Liver (tissue), 9 donors: ENCODE results near the gene DNAL4. TPM values are rescaled to one million over a fixed set of nuclear protein-coding genes. Genes with fewer than 3 reads are reported as not detected.

ENCODE experiments used
- DNase-seq: peaks from one replicate; pipeline ENCODE4 v3.0.0-alpha.2; 2017; ENCODE audit warnings: low spot score
- H3K27ac ChIP-seq, 2 donors: one replicate each; pipeline ENCODE4 v1.7.0; 2013; ENCODE audit warnings: inconsistent platforms in 2 of 2, low read length in 2 of 2, control low read depth in 1 of 2, low read depth in 1 of 2, mild to moderate bottlenecking in 1 of 2
- H3K27me3 ChIP-seq, 4 donors: one replicate each; pipeline versions ENCODE4 v1.6.1 to v1.7.0; 2013; ENCODE audit warnings: low read length in 3 of 4, inconsistent platforms in 1 of 4, mild to moderate bottlenecking in 1 of 4, moderate library complexity in 1 of 4; ENCODE audit not compliant: control insufficient read depth in 4 of 4, insufficient read depth in 4 of 4
- H3K36me3 ChIP-seq, 4 donors: one replicate each; pipeline versions ENCODE4 v1.6.1 to v1.7.0; 2013; ENCODE audit warnings: low read length in 3 of 4, mild to moderate bottlenecking in 3 of 4, low read depth in 1 of 4, moderate library complexity in 1 of 4; ENCODE audit not compliant: control insufficient read depth in 4 of 4, insufficient read depth in 3 of 4
- H3K4me1 ChIP-seq, 4 donors: one replicate each; pipeline versions ENCODE4 v1.6.1 to v1.7.0; 2013; ENCODE audit warnings: low read length in 3 of 4, mild to moderate bottlenecking in 3 of 4, moderate library complexity in 1 of 4; ENCODE audit not compliant: control insufficient read depth in 4 of 4, insufficient read depth in 4 of 4
- H3K4me3 ChIP-seq, 3 donors: one replicate each; pipeline versions ENCODE4 v1.6.1 to v1.7.0; 2013; ENCODE audit warnings: low read length in 3 of 3, control low read depth in 1 of 3, low read depth in 1 of 3, mild to moderate bottlenecking in 1 of 3
- H3K9ac ChIP-seq, 2 donors: one replicate each; pipeline ENCODE4 v1.7.0; 2013; ENCODE audit warnings: low read length in 2 of 2, mild to moderate bottlenecking in 2 of 2, moderate library complexity in 2 of 2, control low read depth in 1 of 2, low read depth in 1 of 2
- H3K9me3 ChIP-seq, 4 donors: one replicate each; pipeline versions ENCODE4 v1.6.1 to v1.7.0; 2013; ENCODE audit warnings: low read length in 3 of 4; ENCODE audit not compliant: control insufficient read depth in 4 of 4
- ATF3 ChIP-seq: IDR thresholded peaks from 2 replicates; pipeline ENCODE4 v1.6.1; 2016; ENCODE audit warnings: antibody characterized with exemption
- EGR1 ChIP-seq, 2 donors: IDR thresholded peaks; 2 replicates each; pipeline ENCODE4 v1.6.1; 2016 to 2018; ENCODE audit warnings: antibody characterized with exemption in 2 of 2, low read depth in 2 of 2
- FOXA1 ChIP-seq: IDR thresholded peaks from 2 replicates; pipeline ENCODE4 v1.6.1; 2016; ENCODE audit warnings: antibody characterized with exemption
- FOXA2 ChIP-seq: IDR thresholded peaks from 2 replicates; pipeline ENCODE4 v1.6.1; 2016; ENCODE audit warnings: antibody characterized with exemption
- GABPA ChIP-seq, 2 donors: IDR thresholded peaks in 1 of 2; conservative IDR thresholded peaks in 1 of 2; 2 replicates each; pipeline ENCODE4 v1.6.1; 2016; ENCODE audit warnings: antibody characterized with exemption in 2 of 2, mild to moderate bottlenecking in 1 of 2, moderate library complexity in 1 of 2
- HNF4A ChIP-seq, 2 donors: conservative IDR thresholded peaks; 2 replicates each; pipeline ENCODE4 v1.6.1; 2016; ENCODE audit warnings: antibody characterized with exemption in 2 of 2, mild to moderate bottlenecking in 2 of 2
- HNF4G ChIP-seq: IDR thresholded peaks from 2 replicates; pipeline ENCODE4 v1.6.1; 2016; ENCODE audit warnings: antibody characterized with exemption
- JUND ChIP-seq, 2 donors: IDR thresholded peaks; 2 replicates each; pipeline ENCODE4 v1.6.1; 2016; ENCODE audit warnings: antibody characterized with exemption in 2 of 2
- MAX ChIP-seq: IDR thresholded peaks from 2 replicates; pipeline ENCODE4 v1.6.1; 2016; ENCODE audit warnings: antibody characterized with exemption
- NR2F2 ChIP-seq: IDR thresholded peaks from 2 replicates; pipeline ENCODE4 v1.6.1; 2016; ENCODE audit warnings: antibody characterized with exemption
- RAD21 ChIP-seq, 2 donors: IDR thresholded peaks; 2 replicates each; pipeline ENCODE4 v1.6.1; 2016; ENCODE audit warnings: antibody characterized with exemption in 2 of 2, mild to moderate bottlenecking in 2 of 2
- REST ChIP-seq: IDR thresholded peaks from 2 replicates; pipeline ENCODE4 v1.6.1; 2016; ENCODE audit warnings: antibody characterized with exemption, mild to moderate bottlenecking
- RXRA ChIP-seq, 2 donors: IDR thresholded peaks; 2 replicates each; pipeline ENCODE4 v1.6.1; 2017 to 2018; ENCODE audit warnings: antibody characterized with exemption in 2 of 2, mild to moderate bottlenecking in 1 of 2
- SP1 ChIP-seq: IDR thresholded peaks from 2 replicates; pipeline ENCODE4 v1.6.1; 2018; ENCODE audit warnings: antibody characterized with exemption, mild to moderate bottlenecking
- TAF1 ChIP-seq: conservative IDR thresholded peaks from 2 replicates; pipeline ENCODE4 v1.6.1; 2016; ENCODE audit warnings: antibody characterized with exemption, mild to moderate bottlenecking
- YY1 ChIP-seq: IDR thresholded peaks from 2 replicates; pipeline ENCODE4 v1.6.1; 2016; ENCODE audit warnings: antibody characterized with exemption, mild to moderate bottlenecking
- ZBTB33 ChIP-seq: IDR thresholded peaks from 2 replicates; pipeline ENCODE4 v1.6.1; 2016; ENCODE audit warnings: antibody characterized with exemption
- WGBS: extraction: QIAGEN DNeasy Blood & Tissue Kit; methylation state at CpG from one replicate; pipeline ENCODE4 v1.1.7; 2013; 5-methylcytosine and 5-hydroxymethylcytosine counted together
- polyA plus RNA-seq, 2 donors: library from polyadenylated mRNA; stranded (reverse) in 1 of 2; unstranded in 1 of 2; fragments of 200-250 nt in 1 of 2; fragments of >200 nt in 1 of 2; fragmentation: Nextera tagmentation in 1 of 2; extraction: Ambion mirVana in 1 of 2; gene quantifications; one replicate each; pipeline versions ENCODE4 v1.2.1 to v1.2.3, GENCODE V29; 2013 to 2015
- total RNA-seq, 2 donors: library from RNA; depleted of rRNA; stranded (reverse); fragments of >200 nt; gene quantifications; one replicate each; pipeline ENCODE4 v1.2.3, GENCODE V29; 2014
- TF ChIP-seq, protein P1 (sequence below): fragments of 150-350 bp; IDR thresholded peaks from 2 replicates; pipeline ENCODE4 v1.5.1; 2017; ENCODE audit warnings: improper control_type of control experiment, low read depth, low read length; ENCODE audit not compliant: missing input control
- donor health status: healthy.
- donor health status: healthy.
- donor health status: healthy.
- donor health status: healthy.
- donor health status: healthy.

DNAL4 gene
- total and polyA plus RNA-seq, 4 donors, result 4.0 to 5.6 (median 4.9) TPM

- TF ChIP-seq REST, result no peak
- no peak for TF ChIP-seq TAF1
- no peak for TF ChIP-seq ZBTB33
Measured at GRCh38 chr22:38819387-38819940, 25.5 kb upstream of the DNAL4 start (continued).

DNA sequence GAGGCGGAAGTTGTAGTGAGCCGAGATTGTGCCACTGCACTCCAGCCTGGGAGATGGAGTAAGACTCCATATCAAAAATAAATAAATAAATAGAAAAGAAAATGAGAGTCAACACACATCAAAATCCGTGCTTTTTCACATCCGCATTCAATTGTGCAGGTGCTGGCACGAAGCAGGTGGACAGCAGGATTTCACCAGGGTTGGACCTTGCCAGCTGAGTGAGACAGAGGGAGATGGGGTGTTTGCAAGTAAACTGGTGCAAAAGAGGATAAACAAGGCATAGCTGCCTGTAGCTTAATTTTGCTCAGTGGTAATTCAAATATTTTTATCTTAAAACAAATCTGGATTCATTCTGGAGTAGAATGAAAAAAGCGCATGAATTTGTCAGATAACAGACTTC, 23.3 kb upstream of the DNAL4 start:
- TF ChIP-seq REST (no peak), RAD21 (IDR thresholded peaks at IDR 0.05) (no peak), FOXA1 (no peak), TAF1 (no peak), SP1 (no peak), JUND (IDR thresholded peaks at IDR 0.05) (no peak), ATF3 (no peak), NR2F2 (no peak), HNF4A (conservative IDR thresholded peaks at IDR 0.05) (no peak), RXRA (IDR thresholded peaks at IDR 0.05) (no peak), EGR1 (IDR thresholded peaks at IDR 0.05; ENCODE audit: low read depth in 2 of 2) (no peak), GABPA (IDR thresholded peaks at IDR 0.05 in 1 of 2, conservative IDR thresholded peaks at IDR 0.05 in 1 of 2) (no peak), ZBTB33 (no peak), HNF4G (no peak), FOXA2 (no peak), YY1 (no peak), MAX (no peak)
- TF ChIP-seq, protein P1, sequence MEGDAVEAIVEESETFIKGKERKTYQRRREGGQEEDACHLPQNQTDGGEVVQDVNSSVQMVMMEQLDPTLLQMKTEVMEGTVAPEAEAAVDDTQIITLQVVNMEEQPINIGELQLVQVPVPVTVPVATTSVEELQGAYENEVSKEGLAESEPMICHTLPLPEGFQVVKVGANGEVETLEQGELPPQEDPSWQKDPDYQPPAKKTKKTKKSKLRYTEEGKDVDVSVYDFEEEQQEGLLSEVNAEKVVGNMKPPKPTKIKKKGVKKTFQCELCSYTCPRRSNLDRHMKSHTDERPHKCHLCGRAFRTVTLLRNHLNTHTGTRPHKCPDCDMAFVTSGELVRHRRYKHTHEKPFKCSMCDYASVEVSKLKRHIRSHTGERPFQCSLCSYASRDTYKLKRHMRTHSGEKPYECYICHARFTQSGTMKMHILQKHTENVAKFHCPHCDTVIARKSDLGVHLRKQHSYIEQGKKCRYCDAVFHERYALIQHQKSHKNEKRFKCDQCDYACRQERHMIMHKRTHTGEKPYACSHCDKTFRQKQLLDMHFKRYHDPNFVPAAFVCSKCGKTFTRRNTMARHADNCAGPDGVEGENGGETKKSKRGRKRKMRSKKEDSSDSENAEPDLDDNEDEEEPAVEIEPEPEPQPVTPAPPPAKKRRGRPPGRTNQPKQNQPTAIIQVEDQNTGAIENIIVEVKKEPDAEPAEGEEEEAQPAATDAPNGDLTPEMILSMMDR, result no peak
- Histone ChIP-seq H3K4me1 (no peaks in the 10 kb centered on the region), H3K9me3 (no peaks in the 10 kb centered on the region), H3K27ac (no peak overlapping the region), H3K27me3 (no peaks in the 10 kb centered on the region), H3K4me3 (no peak overlapping the region), H3K9ac (no peak overlapping the region), H3K36me3 (no peaks in the 10 kb centered on the region)
- DNase-seq, result no peak
- WGBS, result 87% methylated on average over 6 of the region's 6 CpGs
